GM12878 (cell line): ENCODE data around the gene C11orf97. TPM values are rescaled to one million over a fixed set of nuclear protein-coding genes. Genes with fewer than 3 reads are reported as not detected.
A peak's percentile ranks its signal among the peaks of the same experiment; 100 is the strongest.

Experiments
- ATAC-seq: fragments of 200-7000 bp; cut with Tn5 transposase; 3 replicates; pipeline ENCODE4 v1.9.1; 2020; ENCODE audit warnings: mild to moderate bottlenecking, moderate library complexity
- BruUV-seq: library from RNA; stranded (reverse); fragments of 400-500 nt; replicated peaks from 2 replicates; lab custom pipeline; 2021; lab: Mats Ljungman, UMichigan
- CTCF ChIA-PET: fragments of 300-600 bp; sonication (Branson Sonifier 250); formaldehyde crosslinking; extraction: SDS; loops from one replicate; lab custom pipeline; 2021; ENCODE audit warnings: inconsistent platforms; lab: Yijun Ruan, JAX
- POLR2A ChIA-PET: fragments of 350-600 bp; formaldehyde crosslinking; extraction: SDS; loops from one replicate; lab custom pipeline; 2021; ENCODE audit warnings: inconsistent platforms; lab: Charles Lee
- RAD21 ChIA-PET: fragments of 300-600 bp; sonication (Branson Sonifier 250); formaldehyde crosslinking; loops from one replicate; lab custom pipeline; 2023; ENCODE audit warnings: antibody characterized with exemption; ENCODE audit not compliant: unreplicated experiment; lab: Charles Lee
- SMC1A ChIA-PET: fragments of 300-600 bp; sonication (Branson Sonifier 250); formaldehyde crosslinking; loops from one replicate; lab custom pipeline; 2023; ENCODE audit not compliant: unreplicated experiment, uncharacterized antibody; lab: Charles Lee
- DNase-seq: peaks from one replicate; pipeline ENCODE4 v3.0.0-alpha.2; 2011; ENCODE audit warnings: low read depth, low spot score
- FAIRE-seq: peaks from 3 replicates; lab custom pipeline; 2011; peaks lifted over from hg19 to GRCh38; lab: Jason Lieb, UNC
- H2AFZ ChIP-seq: 2 replicates; pipeline ENCODE4 v1.6.0; 2011; ENCODE audit warnings: low read depth, low read length, control low read depth; ENCODE audit not compliant: control insufficient read depth
- H3K27ac ChIP-seq: 2 replicates; pipeline ENCODE4 v1.5.1; 2011; ENCODE audit warnings: control low read depth; ENCODE audit not compliant: control insufficient read depth, insufficient read depth
- H3K27me3 ChIP-seq, 2 experiments: replicated peaks in 1 of 2; 2 replicates each; pipeline versions ENCODE4 v1.6.0 to v1.6.1; 2011; ENCODE audit warnings: low read length in 1 of 2; ENCODE audit not compliant: control insufficient read depth in 2 of 2, insufficient read depth in 2 of 2
- H3K36me3 ChIP-seq, 2 experiments: 2 replicates each; pipeline ENCODE4 v1.5.1; 2011; ENCODE audit warnings: low read length in 1 of 2; ENCODE audit not compliant: control insufficient read depth in 2 of 2, insufficient read depth in 2 of 2
- H3K4me1 ChIP-seq: 2 replicates; pipeline ENCODE4 v1.6.1; 2011; ENCODE audit warnings: mild to moderate bottlenecking, low read length, moderate library complexity, mixed read lengths; ENCODE audit not compliant: control insufficient read depth, insufficient read depth
- H3K4me2 ChIP-seq: 2 replicates; pipeline ENCODE4 v1.6.0; 2011; ENCODE audit warnings: control low read depth; ENCODE audit not compliant: control insufficient read depth, insufficient read depth
- H3K4me3 ChIP-seq: fragments of 200-600 bp; sonication (generic); 2 replicates; pipeline ENCODE4 v1.5.1; 2016
- H3K79me2 ChIP-seq: 2 replicates; pipeline ENCODE4 v1.6.0; 2011; ENCODE audit warnings: low read length; ENCODE audit not compliant: control insufficient read depth, insufficient read depth
- H3K9ac ChIP-seq: 2 replicates; pipeline ENCODE4 v1.8.0; 2011; ENCODE audit warnings: low read length, control low read depth, mixed read lengths; ENCODE audit not compliant: control insufficient read depth, insufficient read depth
- H3K9me3 ChIP-seq: replicated peaks from 3 replicates; pipeline ENCODE4 v1.5.1; 2011; ENCODE audit warnings: mild to moderate bottlenecking, low read length; ENCODE audit not compliant: control insufficient read depth, insufficient read depth
- H4K20me1 ChIP-seq: 2 replicates; pipeline ENCODE4 v1.6.0; 2011; ENCODE audit not compliant: control insufficient read depth, insufficient read depth
- ATF7 ChIP-seq: fragments of 450-650 bp; IDR thresholded peaks from 2 replicates; pipeline ENCODE4 v1.6.1; 2016; ENCODE audit warnings: low read depth, mild to moderate bottlenecking
- BCL11A ChIP-seq: IDR thresholded peaks from 2 replicates; pipeline ENCODE4 v1.6.1; 2011; ENCODE audit warnings: low read depth, low read length
- CEBPB ChIP-seq, 2 experiments: fragments of 150-350 bp in 1 of 2; IDR thresholded peaks; 2 replicates each; pipeline ENCODE4 v1.6.1; 2012 to 2014; ENCODE audit warnings: low read depth in 2 of 2, low read length in 2 of 2, borderline replicate concordance in 1 of 2, inconsistent platforms in 1 of 2
- FOS ChIP-seq: IDR thresholded peaks from 3 replicates; pipeline ENCODE4 v1.6.1; 2011; ENCODE audit warnings: borderline replicate concordance; ENCODE audit not compliant: insufficient read length; ENCODE audit errors: extremely low read depth
- IKZF1 ChIP-seq: fragments of 450-650 bp; conservative IDR thresholded peaks from 2 replicates; pipeline ENCODE4 v1.6.1; 2017; ENCODE audit warnings: antibody characterized with exemption, mild to moderate bottlenecking
- JUNB ChIP-seq: IDR thresholded peaks from 2 replicates; pipeline ENCODE4 v1.6.1; 2016; ENCODE audit warnings: antibody characterized with exemption, mild to moderate bottlenecking
- KAT2A ChIP-seq: conservative IDR thresholded peaks from 2 replicates; pipeline ENCODE4 v1.6.1; 2011; ENCODE audit warnings: low read depth, low read length; ENCODE audit not compliant: control insufficient read depth
- MEF2B ChIP-seq: fragments of 450-650 bp; IDR thresholded peaks from 2 replicates; pipeline ENCODE4 v1.6.1; 2018; ENCODE audit warnings: mild to moderate bottlenecking, moderate library complexity; ENCODE audit not compliant: partially characterized antibody, poor library complexity, severe bottlenecking
- MTA3 ChIP-seq: IDR thresholded peaks from 2 replicates; pipeline ENCODE4 v1.6.1; 2012; ENCODE audit warnings: low read length, inconsistent platforms, borderline replicate concordance
- NR2C1 ChIP-seq: fragments of 450-650 bp; IDR thresholded peaks from 2 replicates; pipeline ENCODE4 v1.6.1; 2017; ENCODE audit warnings: antibody characterized with exemption, mild to moderate bottlenecking, moderate library complexity
- POLR2AphosphoS5 ChIP-seq: IDR thresholded peaks from 2 replicates; pipeline ENCODE4 v1.6.1; 2011; ENCODE audit warnings: mild to moderate bottlenecking, low read length, inconsistent platforms
- RAD21 ChIP-seq: IDR thresholded peaks from 2 replicates; pipeline ENCODE4 v1.6.1; 2011; ENCODE audit warnings: mild to moderate bottlenecking, low read depth, low read length, moderate library complexity; ENCODE audit not compliant: insufficient read depth
- SREBF2 ChIP-seq: IDR thresholded peaks from 2 replicates; pipeline ENCODE4 v1.6.1; 2012; ENCODE audit warnings: mild to moderate bottlenecking, low read length
- TCF12 ChIP-seq: IDR thresholded peaks from 2 replicates; pipeline ENCODE4 v1.6.1; 2011; ENCODE audit warnings: low read depth, mild to moderate bottlenecking, low read length
- ZNF274 ChIP-seq: IDR thresholded peaks from one replicate; pipeline ENCODE4 v1.8.0; 2011; ENCODE audit not compliant: insufficient read length, insufficient read depth
- WGBS: methylation state at CpG from one replicate; pipeline ENCODE4 v1.1.6; 2016; ENCODE audit warnings: low lambda C conversion rate; ENCODE audit not compliant: insufficient replicate concordance, insufficient coverage; ENCODE audit errors: missing lambda C conversion rate; 5-methylcytosine and 5-hydroxymethylcytosine counted together
- in situ Hi-C: fragments of 300-500 bp; cut with MboI; formaldehyde crosslinking; loops from 9 replicates; pipeline ENCODE4 v1.14.3; 2018; ENCODE audit warnings: mixed read lengths
- intact Hi-C: fragments of 100-400 bp; cut with micrococcal nuclease; formaldehyde crosslinking; loops from one replicate; pipeline ENCODE4 v1.14.2; 2022; ENCODE audit not compliant: unreplicated experiment
- polyA plus RNA-seq, 11 experiments: library from polyadenylated mRNA; depleted of rRNA in 4 of 11; unstranded in 6 of 11; stranded (reverse) in 5 of 11; fragments of >200 nt; fragmentation: Nextera tagmentation in 4 of 11; fragmentation: Illumina TruSeq in 1 of 11; extraction: Ambion mirVana in 4 of 11; extraction: Trizol in 1 of 11; gene quantifications; 1 replicate in 1 of 11; 2 replicates in 10 of 11; pipeline versions ENCODE4 v1.2.1 to v1.2.3, GENCODE V29; 2011 to 2016; ENCODE audit warnings: inconsistent platforms in 2 of 11, missing spikeins in 2 of 11, low read depth in 1 of 11
- total RNA-seq, 4 experiments: library from RNA; depleted of rRNA in 3 of 4; stranded (reverse); fragments of >200 nt in 3 of 4; fragmentation: Illumina TruSeq in 1 of 4; extraction: Trizol in 1 of 4; gene quantifications; 2 replicates each; pipeline versions ENCODE4 v1.2.1 to v1.2.3, GENCODE V29; 2013 to 2021
- TF ChIP-seq, protein P1 (sequence below): fragments of 450-650 bp; IDR thresholded peaks from 2 replicates; pipeline ENCODE4 v1.6.1; 2017; ENCODE audit warnings: mild to moderate bottlenecking, moderate library complexity
- TF ChIP-seq, protein P2 (sequence below), 3 experiments: IDR thresholded peaks in 2 of 3; conservative IDR thresholded peaks in 1 of 3; 2 replicates each; pipeline ENCODE4 v1.5.1; 2011; ENCODE audit warnings: low read depth in 3 of 3, low read length in 3 of 3, mild to moderate bottlenecking in 3 of 3, control low read depth in 2 of 3, moderate library complexity in 2 of 3, inconsistent platforms in 1 of 3, mixed read lengths in 1 of 3; ENCODE audit not compliant: control insufficient read depth in 2 of 3, insufficient read depth in 1 of 3; ENCODE audit errors: extremely low read depth in 1 of 3

The C11orf97 gene
- total and polyA plus RNA-seq, 10 of the 15 experiments (the other 5 are each of a cell fraction or from before 2014, with no cell fraction given) = not detected

GRCh38 chr11:94519478-94520084, 7.3 kb downstream of the C11orf97 start (continued):
- TF ChIP-seq, protein P1, sequence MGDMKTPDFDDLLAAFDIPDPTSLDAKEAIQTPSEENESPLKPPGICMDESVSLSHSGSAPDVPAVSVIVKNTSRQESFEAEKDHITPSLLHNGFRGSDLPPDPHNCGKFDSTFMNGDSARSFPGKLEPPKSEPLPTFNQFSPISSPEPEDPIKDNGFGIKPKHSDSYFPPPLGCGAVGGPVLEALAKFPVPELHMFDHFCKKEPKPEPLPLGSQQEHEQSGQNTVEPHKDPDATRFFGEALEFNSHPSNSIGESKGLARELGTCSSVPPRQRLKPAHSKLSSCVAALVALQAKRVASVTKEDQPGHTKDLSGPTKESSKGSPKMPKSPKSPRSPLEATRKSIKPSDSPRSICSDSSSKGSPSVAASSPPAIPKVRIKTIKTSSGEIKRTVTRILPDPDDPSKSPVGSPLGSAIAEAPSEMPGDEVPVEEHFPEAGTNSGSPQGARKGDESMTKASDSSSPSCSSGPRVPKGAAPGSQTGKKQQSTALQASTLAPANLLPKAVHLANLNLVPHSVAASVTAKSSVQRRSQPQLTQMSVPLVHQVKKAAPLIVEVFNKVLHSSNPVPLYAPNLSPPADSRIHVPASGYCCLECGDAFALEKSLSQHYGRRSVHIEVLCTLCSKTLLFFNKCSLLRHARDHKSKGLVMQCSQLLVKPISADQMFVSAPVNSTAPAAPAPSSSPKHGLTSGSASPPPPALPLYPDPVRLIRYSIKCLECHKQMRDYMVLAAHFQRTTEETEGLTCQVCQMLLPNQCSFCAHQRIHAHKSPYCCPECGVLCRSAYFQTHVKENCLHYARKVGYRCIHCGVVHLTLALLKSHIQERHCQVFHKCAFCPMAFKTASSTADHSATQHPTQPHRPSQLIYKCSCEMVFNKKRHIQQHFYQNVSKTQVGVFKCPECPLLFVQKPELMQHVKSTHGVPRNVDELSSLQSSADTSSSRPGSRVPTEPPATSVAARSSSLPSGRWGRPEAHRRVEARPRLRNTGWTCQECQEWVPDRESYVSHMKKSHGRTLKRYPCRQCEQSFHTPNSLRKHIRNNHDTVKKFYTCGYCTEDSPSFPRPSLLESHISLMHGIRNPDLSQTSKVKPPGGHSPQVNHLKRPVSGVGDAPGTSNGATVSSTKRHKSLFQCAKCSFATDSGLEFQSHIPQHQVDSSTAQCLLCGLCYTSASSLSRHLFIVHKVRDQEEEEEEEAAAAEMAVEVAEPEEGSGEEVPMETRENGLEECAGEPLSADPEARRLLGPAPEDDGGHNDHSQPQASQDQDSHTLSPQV = peak; percentile 55; the same call in 1 of the 2 replicates
- TF ChIP-seq IKZF1 = no peak

DNA sequence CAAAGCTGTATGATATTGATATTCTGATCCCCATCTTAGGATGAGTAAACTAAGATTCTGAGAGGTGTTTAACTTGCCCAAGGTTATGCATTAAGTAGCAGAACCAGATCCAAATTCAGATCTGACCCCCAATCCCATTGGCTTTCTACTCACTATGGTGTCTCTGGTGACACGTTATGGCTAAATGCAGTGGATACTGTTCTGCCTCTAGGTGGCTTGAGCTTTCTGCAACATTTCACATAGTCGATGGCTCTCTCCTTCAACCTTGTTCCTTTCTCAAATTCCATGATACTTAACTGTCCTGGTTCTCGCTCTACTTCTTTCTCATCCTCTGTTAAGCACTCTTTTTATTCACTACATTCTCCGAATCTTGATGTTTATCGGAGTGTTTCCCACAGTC, 9.4 kb downstream of the C11orf97 start:
- TF ChIP-seq MTA3 = no peak
- no peak for TF ChIP-seq ATF7
- TF ChIP-seq TCF12 = no peak
- no peak for TF ChIP-seq CEBPB (IDR thresholded peaks at IDR 0.05; ENCODE audit: borderline replicate concordance in 1 of 2, low read depth in 2 of 2, low read length in 2 of 2)
- TF ChIP-seq RAD21 = peak; percentile 35; the same call in 1 of the 2 replicates
- no peak for TF ChIP-seq BCL11A
- TF ChIP-seq ZNF274 = no peak
- TF ChIP-seq KAT2A = no peak
- TF ChIP-seq, protein P2, sequence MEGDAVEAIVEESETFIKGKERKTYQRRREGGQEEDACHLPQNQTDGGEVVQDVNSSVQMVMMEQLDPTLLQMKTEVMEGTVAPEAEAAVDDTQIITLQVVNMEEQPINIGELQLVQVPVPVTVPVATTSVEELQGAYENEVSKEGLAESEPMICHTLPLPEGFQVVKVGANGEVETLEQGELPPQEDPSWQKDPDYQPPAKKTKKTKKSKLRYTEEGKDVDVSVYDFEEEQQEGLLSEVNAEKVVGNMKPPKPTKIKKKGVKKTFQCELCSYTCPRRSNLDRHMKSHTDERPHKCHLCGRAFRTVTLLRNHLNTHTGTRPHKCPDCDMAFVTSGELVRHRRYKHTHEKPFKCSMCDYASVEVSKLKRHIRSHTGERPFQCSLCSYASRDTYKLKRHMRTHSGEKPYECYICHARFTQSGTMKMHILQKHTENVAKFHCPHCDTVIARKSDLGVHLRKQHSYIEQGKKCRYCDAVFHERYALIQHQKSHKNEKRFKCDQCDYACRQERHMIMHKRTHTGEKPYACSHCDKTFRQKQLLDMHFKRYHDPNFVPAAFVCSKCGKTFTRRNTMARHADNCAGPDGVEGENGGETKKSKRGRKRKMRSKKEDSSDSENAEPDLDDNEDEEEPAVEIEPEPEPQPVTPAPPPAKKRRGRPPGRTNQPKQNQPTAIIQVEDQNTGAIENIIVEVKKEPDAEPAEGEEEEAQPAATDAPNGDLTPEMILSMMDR (IDR thresholded peaks at IDR 0.05 in 2 of 3, conservative IDR thresholded peaks at IDR 0.05 in 1 of 3; ENCODE audit: control insufficient read depth in 2 of 3, extremely low read depth in 1 of 3, insufficient read depth in 1 of 3, low read depth in 3 of 3, low read length in 3 of 3) = peak; percentile 36 to 57 (median 47); a peak in 5 of 6 replicates
- TF ChIP-seq FOS = no peak
- TF ChIP-seq POLR2AphosphoS5 = no peak
- TF ChIP-seq JUNB = no peak
- no peak for TF ChIP-seq MEF2B
- no peak for TF ChIP-seq NR2C1
- TF ChIP-seq SREBF2 = no peak
- Histone ChIP-seq H3K36me3 (no peaks in the 10 kb centered on the region), H3K27ac (no peak overlapping the region), H2AFZ (no peak overlapping the region), H4K20me1 (no peaks in the 10 kb centered on the region), H3K9me3 (no peaks in the 10 kb centered on the region), H3K79me2 (no peaks in the 10 kb centered on the region), H3K9ac (no peak overlapping the region), H3K27me3 (no peaks in the 10 kb centered on the region), H3K4me2 (no peak overlapping the region), H3K4me3 (no peak overlapping the region), H3K4me1 (no peaks in the 10 kb centered on the region; the same call in 1 of the 2 replicates)
- WGBS = 37% methylated on average over 4 of the region's 5 CpGs
- in situ Hi-C loops = loop anchor here (5.0 kb wide), 1 partner anchor 76 kb away; no protein-coding TSS in a partner anchor
- ChIA-PET CTCF (interaction anchor here (0.7 to 15.7 kb wide), 16 partner anchors 8 to 338 kb away, joined by 3 to 337 read pairs (median 6); partner anchors contain the start of gene C11orf97), RAD21 (interaction anchor here (1.2 to 6.5 kb wide), 7 partner anchors 24 to 82 kb away, joined by 3 to 121 read pairs (median 5); no protein-coding TSS in a partner anchor), POLR2A (interaction anchor here (0.5 to 1.5 kb wide), 4 partner anchors 20 to 81 kb away, joined by 3 to 13 read pairs (median 4); no protein-coding TSS in a partner anchor), SMC1A (interaction anchor here (0.9 to 13.5 kb wide), 6 partner anchors 9 to 82 kb away, joined by 5 to 216 read pairs (median 80); no protein-coding TSS in a partner anchor)
- FAIRE-seq (no peak), ATAC-seq (peak; percentile 85), DNase-seq (no peak)
- intact Hi-C loops = loop anchor here (1.0 kb wide), 1 partner anchor 77 kb away; no protein-coding TSS in a partner anchor
- BruUV-seq = no TSS peak
